IPS-18c (cell line): ENCODE results near the gene DKK3.

Source experiments
- H3K4me3 ChIP-seq: 2 replicates; pipeline ENCODE4 v1.7.0; 2013; ENCODE audit warnings: low read depth, mild to moderate bottlenecking, low read length, moderate library complexity; ENCODE audit not compliant: insufficient read depth
- H3K9me3 ChIP-seq: one replicate; pipeline ENCODE4 v1.6.1; 2013; ENCODE audit warnings: mild to moderate bottlenecking, low read length, moderate library complexity; ENCODE audit not compliant: control insufficient read depth, insufficient read depth

DKK3 gene

DNA sequence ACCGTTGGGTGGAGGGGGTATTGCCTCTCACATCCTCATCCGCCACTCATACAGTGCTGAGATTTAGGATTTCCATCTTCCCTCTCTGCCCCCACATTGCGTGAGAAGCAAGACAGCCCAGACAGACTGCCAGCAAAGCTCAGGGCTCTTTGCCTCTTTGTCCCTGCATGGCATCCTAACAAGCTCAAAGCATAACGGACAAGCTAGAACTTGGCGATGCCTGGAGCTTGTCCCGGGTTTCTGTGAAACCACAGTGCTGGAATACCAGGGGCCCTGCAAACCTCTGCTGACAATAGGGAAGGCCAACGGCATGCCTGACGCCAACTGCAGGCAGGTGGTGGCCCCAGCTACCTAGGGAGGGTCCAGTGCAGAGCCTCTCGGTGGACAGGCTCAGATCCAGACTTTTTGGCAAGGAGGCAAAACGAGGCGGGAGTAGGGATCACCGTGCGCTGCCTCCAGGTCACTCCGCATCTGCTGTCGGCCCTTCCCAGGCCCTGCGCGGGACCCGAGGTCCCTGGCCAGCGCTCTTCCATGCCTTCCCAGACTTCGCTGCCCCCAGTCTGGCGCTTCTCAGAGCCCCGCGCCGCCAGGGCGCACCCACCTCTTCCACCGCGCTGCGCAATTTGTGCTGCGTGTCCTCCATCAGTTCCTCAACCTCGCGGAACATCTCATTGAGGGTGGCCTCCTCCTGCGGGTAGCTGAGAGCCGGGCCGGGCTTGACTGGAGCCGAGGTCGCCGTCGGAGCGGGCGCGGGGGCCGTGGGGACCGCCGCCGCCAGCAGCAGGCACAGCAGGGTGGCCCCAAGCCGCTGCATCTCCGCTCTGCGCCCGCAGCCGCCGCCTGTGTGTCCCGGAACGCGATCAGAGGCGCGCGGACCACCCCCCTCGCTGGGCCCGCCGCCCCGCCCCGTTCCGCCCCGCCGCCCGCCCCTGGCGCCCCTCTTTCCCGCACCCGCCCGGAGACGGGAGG is at the start of gene DKK3:
Gene DKK3, minus strand, starts transcription at position 858 of the 969 bp plus-strand sequence. Its CDS starts 44 bp downstream, at position 814.
- no peaks in the 10 kb centered on the region for H3K9me3 ChIP-seq
- H3K4me3 ChIP-seq, result peak within 1 kb of the TSS; percentile 75

DNA sequence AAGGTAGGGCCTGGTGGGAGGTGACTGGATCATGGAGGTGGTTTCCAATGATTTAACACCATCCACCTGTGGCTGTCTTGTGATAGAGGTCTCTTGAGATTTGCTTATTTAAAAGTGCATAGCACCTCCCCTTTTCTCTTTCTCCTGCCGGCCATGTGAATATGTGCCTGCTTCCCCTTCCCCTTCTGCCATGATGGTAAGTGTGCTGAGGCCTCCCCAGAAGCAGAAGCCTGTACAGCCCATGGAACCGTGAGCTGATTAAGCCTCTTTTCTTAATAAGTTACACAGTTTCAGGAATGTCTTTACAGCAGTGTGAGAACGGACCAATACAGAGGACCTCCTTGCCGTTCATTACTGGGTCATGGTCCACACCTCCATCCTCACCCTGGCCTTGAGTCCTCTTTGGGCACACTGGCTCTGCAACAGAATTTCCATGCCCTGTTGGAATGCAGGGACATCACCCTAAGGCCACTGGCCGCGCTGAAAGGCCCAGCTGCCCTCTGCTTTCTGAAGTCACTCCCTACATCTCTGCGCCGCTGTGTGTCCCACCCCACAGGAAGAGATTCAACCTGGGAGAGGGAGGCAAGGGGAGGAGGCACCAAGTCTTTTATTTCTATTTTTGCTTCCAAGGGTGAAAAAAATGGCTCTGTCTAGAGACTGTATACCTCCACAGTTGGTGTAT is 49.0 kb upstream of the DKK3 start:
- no peak overlapping the region for H3K4me3 ChIP-seq
- H3K9me3 ChIP-seq, result no peaks in the 10 kb centered on the region

DNA sequence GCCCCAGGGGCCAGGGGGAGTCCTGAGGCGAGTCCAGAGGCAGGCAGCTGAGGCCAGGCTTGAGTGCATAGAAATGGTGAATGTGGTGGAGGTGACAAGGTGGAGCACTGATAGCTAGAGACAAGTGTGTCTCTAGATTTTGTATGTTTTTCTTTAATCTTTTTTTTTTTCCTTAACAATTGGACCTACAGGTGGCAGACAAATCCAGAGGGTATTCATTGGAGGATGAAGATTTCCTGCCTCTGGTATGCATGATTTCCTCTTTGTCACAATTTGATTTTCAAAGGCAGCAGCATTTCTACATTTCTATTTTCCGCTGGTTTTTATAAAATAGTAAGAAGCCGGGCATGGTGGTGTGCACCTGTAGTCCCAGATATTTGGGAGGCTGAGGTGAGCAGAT is 47.7 kb upstream of the DKK3 start:
- Histone ChIP-seq H3K9me3 (no peaks in the 10 kb centered on the region), H3K4me3 (no peak overlapping the region)

DNA sequence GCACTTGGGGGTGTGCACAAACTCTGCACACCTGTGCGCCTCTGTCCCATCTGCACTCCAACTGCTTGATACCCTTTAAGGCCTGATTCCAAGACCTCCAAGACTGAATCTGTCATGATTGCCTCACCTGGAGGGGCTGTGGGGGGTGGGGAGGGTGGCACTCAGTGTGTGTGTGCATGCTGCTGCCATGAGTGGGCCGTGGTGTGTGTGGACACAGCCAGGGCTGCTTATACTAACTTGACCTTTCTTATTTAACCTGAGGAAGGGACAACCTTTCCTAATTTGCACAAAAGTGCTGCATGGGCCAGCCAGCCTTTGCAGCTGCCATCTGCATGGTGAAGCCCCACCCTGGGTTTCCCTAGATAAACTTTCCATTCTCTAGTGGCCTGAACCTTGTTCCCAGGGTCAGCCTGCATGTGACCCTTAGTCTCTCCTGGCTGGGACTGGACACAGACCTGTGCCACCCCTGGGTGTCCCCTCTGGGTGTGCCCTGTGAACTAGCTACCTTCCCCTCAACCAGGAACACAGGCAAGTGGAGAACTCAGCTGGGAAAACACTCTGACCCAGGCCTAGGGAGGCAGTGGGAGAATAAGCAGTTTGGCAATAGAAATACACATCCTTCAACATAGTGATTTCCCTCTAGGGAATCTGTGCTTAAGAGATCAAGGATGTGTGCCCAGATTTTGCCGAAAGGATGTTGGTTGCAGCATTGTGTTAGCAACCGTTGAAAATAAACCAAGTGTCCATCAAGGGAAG is 45.4 kb upstream of the DKK3 start:
- Histone ChIP-seq H3K4me3 (no peak overlapping the region), H3K9me3 (no peaks in the 10 kb centered on the region)

DNA sequence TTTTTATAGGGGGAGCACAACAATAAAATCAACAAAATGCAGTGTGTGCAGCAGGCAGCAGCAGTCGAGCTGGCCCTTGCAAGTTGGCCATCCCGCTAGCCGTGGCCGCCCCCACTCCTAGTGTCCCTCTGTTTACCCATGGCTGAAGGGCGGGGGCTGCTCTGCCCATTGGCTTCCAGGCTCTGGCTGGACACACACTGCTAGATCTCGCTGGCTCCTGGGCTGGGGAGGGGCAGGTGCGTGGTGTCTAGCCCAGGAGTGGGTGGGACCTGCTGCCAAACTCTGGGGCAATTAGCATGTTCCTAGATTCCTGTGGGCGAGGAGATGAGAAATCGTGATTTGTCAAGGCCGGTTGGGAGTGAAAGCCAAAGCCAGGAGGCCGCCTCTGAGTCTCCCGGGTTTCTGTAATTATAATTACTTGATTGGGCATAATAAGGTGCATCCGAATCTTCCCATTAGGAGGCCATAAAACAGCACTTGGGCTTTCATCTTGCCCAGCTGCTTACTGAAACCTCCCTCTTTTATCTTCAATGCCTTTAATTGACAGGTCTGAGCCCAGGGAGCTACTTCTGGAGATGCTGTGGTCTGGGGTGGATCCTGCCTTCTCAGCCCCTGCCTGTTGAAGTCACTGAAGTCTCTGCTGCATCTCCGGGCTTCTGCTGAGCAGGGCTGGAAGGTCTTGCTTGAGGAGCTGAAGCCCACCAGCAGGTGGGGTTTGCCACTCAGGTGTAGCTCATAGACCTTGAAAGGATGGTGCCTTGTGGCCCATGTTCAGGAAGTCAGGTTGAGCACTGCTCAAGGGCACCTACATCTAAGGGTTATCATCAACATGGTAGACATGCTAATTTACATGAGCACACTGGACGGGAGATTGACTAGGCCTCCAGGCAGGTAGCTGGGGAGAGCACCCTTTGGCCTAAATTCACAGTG is 44.5 kb upstream of the DKK3 start:
- H3K4me3 ChIP-seq, result no peak overlapping the region
- H3K9me3 ChIP-seq, result no peaks in the 10 kb centered on the region

DNA sequence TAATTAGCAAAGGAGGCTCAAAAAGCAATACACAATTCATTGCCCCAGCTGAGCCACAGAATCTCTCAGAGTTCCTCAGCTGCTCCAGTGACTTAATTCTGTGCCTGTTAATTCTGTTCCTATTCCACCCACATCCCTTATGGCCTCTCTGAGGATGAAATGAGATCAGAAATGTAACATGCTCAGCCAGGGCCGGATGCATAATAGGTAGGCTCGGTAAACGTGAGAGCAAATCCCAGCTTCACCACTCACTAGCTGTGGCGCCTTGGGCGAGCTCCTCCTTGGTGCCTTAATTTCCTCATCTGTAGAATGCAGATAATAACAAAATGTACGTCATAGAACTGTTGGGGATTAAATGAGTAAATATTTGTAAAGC is 42.8 kb upstream of the DKK3 start:
- H3K9me3 ChIP-seq, result no peaks in the 10 kb centered on the region
- H3K4me3 ChIP-seq, result no peak overlapping the region

DNA sequence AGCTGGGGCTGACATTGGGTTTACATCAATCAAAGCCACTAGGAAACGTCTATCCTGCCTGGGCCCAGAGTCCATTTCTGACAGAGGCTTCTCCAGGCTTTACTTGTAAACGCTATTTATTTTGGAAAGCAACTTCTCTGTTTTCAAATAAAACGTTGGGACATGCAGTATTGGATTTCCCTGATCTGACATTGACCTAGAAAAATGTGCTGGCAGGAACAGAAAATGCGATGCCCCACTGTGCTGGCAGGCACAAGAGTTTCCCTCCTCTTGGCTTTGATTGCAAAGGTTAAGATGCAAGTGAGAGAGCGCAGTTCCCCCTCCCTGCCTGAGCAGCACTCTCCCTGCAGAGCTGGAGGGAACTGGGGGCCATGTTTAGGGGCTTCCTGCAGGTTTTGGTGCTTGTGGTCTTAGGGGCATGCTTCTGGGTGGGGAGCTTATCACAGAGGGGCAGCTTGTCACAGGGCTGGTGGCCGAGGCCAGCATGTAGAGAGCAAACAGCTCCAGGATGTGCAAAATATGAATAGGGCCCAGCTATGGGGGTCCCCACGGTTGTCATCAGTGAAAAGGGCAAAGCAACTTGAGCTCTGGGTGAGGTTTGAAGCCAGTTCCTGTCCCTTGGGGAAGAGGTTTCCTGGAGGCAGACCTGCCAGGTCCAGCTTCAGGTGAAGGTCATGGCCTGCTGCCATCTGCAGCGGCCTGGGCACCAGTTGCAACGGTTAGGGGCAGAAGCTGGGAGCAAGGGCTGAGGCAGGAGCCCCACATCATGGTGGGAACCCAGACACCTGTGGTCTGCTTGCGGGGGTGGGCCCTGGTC is 42.3 kb upstream of the DKK3 start:
- no peak overlapping the region for H3K4me3 ChIP-seq
- no peaks in the 10 kb centered on the region for H3K9me3 ChIP-seq

DNA sequence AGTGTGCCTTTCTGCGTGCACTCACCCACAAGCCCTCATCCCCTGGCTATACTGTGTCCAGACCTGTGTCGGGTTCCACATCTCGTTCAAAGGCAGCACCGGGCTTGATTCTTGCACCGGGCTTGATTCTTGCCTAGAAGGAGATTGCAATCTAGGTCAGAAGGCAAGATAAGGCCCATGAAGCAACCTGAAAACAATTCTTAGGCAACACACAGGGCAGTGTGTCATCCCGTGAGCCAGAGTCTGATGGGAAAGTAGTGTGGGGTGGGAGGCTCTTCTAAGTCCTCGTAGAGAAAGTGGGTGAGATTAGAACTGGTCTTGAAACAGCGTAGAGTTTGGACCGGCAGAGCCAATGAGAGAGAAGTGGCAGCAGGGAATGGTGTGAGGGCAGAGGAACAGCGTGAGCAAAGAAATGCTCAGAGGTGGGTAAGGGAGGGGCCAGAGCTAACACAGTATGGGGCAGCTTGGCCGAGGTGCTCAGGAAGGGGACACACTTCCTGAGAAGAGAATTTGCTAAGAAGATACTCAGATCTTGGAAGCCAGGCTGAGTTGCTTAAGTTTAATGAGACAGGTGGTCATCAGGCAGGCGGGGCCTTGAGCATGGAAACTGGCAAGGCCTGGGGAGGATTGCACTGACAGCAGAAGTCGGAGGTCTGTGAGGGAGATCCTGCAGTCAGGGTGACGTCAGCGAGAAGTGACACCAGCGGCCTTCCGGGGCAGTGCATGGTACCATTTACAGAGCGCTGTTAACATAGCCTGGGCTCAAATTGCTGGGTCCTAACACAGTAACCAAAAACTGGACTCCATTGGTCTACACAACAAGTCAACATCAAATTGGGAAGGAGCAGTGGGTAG is 40.7 kb upstream of the DKK3 start:
- H3K9me3 ChIP-seq, result no peaks in the 10 kb centered on the region
- no peak overlapping the region for H3K4me3 ChIP-seq

DNA sequence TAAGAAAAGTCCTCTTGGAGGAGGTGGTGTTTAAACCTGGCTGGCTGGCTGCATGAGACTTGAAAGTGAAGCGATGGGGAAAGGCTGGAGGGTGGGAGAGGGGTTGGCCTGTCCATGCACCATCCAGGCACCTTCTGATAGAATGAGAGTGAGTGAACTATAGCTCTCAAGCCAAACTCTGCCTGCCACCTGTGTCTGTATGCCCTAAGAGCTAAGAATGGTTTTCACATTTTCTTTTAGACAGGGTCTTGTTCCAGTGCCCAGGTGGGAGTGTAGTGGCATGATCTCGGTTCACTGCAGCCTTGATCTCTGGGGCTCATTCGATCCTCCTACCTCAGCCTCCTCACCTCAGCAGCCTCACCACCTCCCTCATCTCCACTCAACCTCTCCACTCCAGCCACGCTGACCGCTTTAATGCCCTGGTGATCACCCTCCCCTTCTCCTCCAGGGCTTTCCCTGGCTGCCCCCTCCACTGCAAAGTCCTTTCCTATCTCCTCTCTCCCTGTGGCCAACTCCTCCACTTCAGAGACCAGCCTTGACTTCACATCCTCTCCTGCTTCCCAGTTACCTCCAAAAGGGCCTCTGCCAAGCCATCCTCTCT is 38.3 kb upstream of the DKK3 start:
- Histone ChIP-seq H3K9me3 (no peaks in the 10 kb centered on the region), H3K4me3 (no peak overlapping the region)

DNA sequence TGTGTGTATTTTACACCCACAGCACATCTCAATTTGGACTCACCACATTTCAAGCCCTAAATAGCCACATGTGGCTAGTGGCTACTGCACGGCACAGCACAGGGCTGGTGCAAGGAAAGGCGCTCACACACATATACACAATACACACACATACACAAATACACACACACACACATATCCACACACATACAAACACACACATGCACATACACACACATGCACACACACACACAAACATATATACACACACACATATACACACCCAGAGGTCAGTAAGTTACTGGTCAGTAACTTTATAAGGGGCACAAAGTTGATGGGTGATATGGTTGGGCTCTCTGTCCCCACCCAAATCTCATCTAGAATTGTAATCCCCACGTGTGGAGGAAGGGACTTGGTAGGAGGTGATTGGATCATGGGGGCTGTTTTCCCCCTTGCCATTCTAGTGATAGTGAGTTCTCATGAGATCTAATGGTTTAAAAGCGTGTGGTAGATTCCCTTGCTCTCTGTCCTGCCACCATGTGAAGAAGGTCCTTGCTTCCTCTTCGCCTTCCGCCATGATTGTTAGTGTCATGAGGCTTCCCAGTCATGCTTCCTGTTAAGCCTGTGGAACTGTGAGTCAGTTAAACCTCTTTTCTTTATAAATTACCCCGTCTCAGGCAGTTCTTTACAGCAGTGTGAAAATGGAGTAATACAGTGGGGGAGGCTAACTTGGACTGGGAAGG is 37.6 kb upstream of the DKK3 start:
- H3K9me3 ChIP-seq, result no peaks in the 10 kb centered on the region

DNA sequence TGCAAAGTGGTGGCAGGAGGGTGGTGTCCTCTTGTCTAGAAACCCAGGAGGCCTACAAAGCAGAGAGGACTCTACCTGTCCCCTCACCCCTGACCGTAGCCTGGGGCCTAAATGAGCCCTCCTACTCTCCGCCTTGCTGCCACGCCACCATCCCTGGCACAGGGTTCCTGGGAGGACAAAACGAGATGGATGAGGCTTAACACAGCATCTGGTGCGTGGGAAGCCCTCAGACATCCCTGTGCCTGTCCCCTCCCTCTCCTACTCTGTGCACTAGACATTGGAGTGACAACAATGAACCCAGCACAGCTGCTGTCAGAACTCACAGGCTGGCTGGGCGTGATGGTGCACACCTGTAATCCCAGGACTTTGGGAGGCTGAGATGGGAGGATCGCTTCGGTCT is 36.4 kb upstream of the DKK3 start:
- Histone ChIP-seq H3K4me3 (no peak overlapping the region), H3K9me3 (no peaks in the 10 kb centered on the region)

More for the DNA sequence above, 37.6 kb upstream of the DKK3 start:
- H3K4me3 ChIP-seq, result no peak overlapping the region

DNA sequence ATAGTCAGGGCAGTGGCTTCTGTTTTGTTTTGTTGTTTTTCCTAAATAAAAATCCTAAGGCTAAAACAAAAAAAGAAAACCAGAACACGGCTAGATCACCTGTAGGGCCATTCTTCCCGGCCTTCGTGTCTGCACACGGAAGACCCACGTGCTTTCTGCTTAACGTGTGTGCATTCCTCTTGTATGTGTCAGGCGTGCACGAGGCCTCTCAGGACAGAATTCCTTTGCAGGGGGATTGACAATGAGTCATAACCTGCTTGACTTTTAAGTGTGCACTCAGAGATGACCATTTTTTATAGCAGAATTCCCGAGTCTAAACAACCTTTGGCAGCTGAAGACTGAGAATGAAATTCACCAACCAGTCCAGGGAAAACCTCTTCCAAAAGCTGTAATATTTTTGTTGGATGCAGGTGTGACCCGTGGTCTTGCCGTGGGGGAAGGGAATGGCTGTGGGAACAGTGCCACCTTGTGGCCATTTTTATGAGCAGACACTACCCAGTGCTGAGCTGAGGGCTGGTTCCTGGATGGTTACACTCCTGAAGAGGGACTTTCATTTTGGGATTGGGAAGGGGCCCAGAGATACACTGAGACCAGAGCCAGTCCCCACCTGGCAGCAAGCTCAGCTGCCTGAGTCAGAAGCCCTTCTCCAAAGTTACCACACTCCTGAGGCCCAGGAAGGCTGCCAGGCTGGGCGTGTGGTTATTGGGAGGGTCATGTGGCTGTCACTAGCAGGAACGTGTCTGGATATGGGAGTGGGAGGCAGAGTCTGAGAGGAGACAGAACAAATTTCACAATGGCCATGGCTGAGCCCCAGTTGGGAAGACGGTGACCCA is 35.7 kb upstream of the DKK3 start:
- Histone ChIP-seq H3K9me3 (no peaks in the 10 kb centered on the region), H3K4me3 (no peak overlapping the region)

DNA sequence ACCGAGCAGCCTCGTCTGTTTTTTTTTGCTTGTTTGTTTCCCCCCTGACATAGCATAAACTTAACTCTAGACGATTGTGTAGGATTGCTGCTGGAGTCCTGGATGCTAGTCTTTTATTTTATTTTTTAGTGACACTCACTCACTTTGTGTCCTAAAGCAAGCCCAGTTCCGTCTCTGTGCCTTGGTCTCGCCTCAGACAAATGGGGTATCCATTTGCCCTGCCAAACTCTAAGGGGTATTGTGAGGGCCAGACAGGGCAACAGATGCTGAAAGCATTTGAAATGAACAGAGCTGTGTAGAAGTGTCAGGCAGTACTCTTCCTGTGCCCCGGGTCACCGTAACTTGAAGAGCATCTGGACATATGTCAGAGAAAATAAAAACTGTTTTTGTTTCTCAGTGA is 34.8 kb upstream of the DKK3 start:
- no peak overlapping the region for H3K4me3 ChIP-seq

More for the DNA sequence above, 34.8 kb upstream of the DKK3 start:
- H3K9me3 ChIP-seq, result no peaks in the 10 kb centered on the region
